Measurements from ENCODE around the gene DUOXA2. TPM values are rescaled to one million over a fixed set of nuclear protein-coding genes. Genes with fewer than 3 reads are reported as not detected.

DUOXA2 gene
- total and polyA plus RNA-seq, 8 donors: 0.11 to 0.25 (median 0.18) TPM; not detected in 3

DNA sequence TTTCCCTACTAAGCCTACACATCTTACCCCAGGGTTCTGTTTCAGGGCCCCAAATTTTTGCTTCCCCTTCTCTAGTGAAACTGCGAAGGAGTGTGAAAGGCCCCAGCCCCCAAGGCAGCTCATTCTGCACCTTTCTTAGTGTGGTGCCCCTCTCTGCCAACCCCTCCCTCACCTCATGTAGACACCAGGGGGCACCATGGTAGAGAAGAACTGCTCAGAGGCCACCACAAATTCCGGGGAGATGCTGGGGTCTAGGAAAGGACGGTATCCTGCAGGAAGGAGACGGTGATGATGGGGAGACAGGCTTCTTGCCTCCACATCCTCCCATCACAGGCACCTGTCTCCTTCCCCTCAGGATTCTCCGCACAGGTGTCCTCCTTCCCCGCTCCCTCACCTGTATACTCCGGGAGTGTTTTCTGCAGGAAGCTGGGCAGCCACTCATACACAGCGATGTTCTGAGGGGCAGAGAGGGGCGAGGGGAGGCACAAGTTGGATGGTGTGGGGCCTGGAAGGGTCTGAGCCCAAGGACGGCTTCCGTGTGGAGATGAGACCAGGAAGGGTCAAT, 3.8 kb upstream of the DUOXA2 start:
- DNase-seq (peak in 1 of 4 donors; percentile 10), ATAC-seq (no peak)
- no peaks in the 10 kb centered on the region for H3K36me3 ChIP-seq
- TF ChIP-seq, protein P1, sequence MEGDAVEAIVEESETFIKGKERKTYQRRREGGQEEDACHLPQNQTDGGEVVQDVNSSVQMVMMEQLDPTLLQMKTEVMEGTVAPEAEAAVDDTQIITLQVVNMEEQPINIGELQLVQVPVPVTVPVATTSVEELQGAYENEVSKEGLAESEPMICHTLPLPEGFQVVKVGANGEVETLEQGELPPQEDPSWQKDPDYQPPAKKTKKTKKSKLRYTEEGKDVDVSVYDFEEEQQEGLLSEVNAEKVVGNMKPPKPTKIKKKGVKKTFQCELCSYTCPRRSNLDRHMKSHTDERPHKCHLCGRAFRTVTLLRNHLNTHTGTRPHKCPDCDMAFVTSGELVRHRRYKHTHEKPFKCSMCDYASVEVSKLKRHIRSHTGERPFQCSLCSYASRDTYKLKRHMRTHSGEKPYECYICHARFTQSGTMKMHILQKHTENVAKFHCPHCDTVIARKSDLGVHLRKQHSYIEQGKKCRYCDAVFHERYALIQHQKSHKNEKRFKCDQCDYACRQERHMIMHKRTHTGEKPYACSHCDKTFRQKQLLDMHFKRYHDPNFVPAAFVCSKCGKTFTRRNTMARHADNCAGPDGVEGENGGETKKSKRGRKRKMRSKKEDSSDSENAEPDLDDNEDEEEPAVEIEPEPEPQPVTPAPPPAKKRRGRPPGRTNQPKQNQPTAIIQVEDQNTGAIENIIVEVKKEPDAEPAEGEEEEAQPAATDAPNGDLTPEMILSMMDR (IDR thresholded peaks at IDR 0.05): no peak
- intact Hi-C loops (cut with DNase I): no loop called here
- no peak overlapping the region for H3K27ac ChIP-seq
- peaks cover 48 to 93% of the 10 kb centered on the region in 2 donors for H3K27me3 ChIP-seq
- H3K9me3 ChIP-seq: no peaks in the 10 kb centered on the region
- H3K4me3 ChIP-seq: no peak overlapping the region
- peaks cover 0 to 13% of the 10 kb centered on the region in 2 donors for H3K4me1 ChIP-seq

- peak; percentile 20 for ATAC-seq
- Histone ChIP-seq H3K4me3 (no peak overlapping the region), H3K27me3 (peaks cover 61 to 96% of the 10 kb centered on the region in 2 donors), H3K36me3 (no peaks in the 10 kb centered on the region), H3K27ac (no peak overlapping the region), H3K9me3 (no peaks in the 10 kb centered on the region), H3K4me1 (peaks cover 2 to 19% of the 10 kb centered on the region in 2 donors)
- TF ChIP-seq, protein P1 (IDR thresholded peaks at IDR 0.05): no peak
- peak in 1 of 4 donors; percentile 21 for DNase-seq
- intact Hi-C loops (cut with DNase I): no loop called here
Measured at GRCh38 chr15:45111390-45112142, 2.6 kb upstream of the DUOXA2 start.

DNA sequence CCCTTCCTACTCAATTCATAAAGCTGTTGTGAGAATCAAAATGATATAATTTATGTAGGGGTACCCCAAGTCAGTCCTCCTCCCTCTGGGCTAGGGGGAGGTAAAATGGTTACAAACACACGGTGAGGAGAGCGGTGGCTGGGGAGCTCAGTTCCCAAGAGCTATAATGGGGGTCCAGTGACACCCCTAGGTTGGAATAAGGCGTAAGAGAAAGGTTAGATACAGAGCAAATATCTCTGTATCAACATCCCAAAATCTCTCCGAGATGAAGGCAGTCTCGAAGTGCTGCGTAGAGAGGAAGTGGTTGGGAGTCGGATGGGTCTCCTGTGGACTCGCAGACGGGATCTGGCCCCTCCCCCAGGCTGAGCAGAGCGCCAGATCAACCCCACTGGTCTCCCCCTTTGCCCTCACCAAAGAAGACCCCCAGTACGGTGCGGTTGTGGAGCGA, 2.0 kb upstream of the DUOXA2 start:
- TF ChIP-seq, protein P1 (IDR thresholded peaks at IDR 0.05): no peak
- intact Hi-C loops (cut with DNase I): no loop called here
- H3K4me1 ChIP-seq: peaks cover 8 to 25% of the 10 kb centered on the region in 2 donors
- H3K27ac ChIP-seq: no peak overlapping the region
- no peaks in the 10 kb centered on the region for H3K9me3 ChIP-seq
- ATAC-seq (no peak), DNase-seq (no peak)
- H3K27me3 ChIP-seq: peaks cover 67 to 96% of the 10 kb centered on the region in 2 donors
- H3K36me3 ChIP-seq: no peaks in the 10 kb centered on the region
- no peak overlapping the region for H3K4me3 ChIP-seq

GRCh38 chr15:45112591-45113379, 1.3 kb upstream of the DUOXA2 start:
- peaks cover 9 to 31% of the 10 kb centered on the region in 2 donors for H3K4me1 ChIP-seq
- no peak overlapping the region for H3K27ac ChIP-seq
- ATAC-seq (no peak), DNase-seq (peak in 2 of 4 donors; percentile 30 to 77)
- no peaks in the 10 kb centered on the region for H3K36me3 ChIP-seq
- H3K9me3 ChIP-seq: no peaks in the 10 kb centered on the region
- H3K27me3 ChIP-seq: peaks cover 73 to 99% of the 10 kb centered on the region in 2 donors
- intact Hi-C loops (cut with DNase I): no loop called here
- TF ChIP-seq, protein P1 (IDR thresholded peaks at IDR 0.05): no peak
- no peak overlapping the region for H3K4me3 ChIP-seq

Measured in left lung (tissue), 10 donors.